DOHH2 (cell line): ENCODE results near the gene ITGA2.

ENCODE experiments used
- H3F3A ChIP-seq: fragments of 200-600 bp; sonication (generic), shearing (Covaris generic); 2 replicates; pipeline ENCODE4 v1.6.0; 2016; ENCODE audit warnings: antibody characterized with exemption, mild to moderate bottlenecking; ENCODE audit not compliant: control insufficient read depth, insufficient read depth
- H3K27ac ChIP-seq: fragments of 200-600 bp; sonication (generic); 2 replicates; pipeline ENCODE4 v1.5.1; 2014; ENCODE audit warnings: low read depth, mild to moderate bottlenecking, low read length, moderate library complexity
- H3K27me3 ChIP-seq: fragments of 200-600 bp; sonication (generic); 2 replicates; pipeline ENCODE4 v1.6.1; 2014; ENCODE audit warnings: mild to moderate bottlenecking, low read length, mixed read lengths; ENCODE audit not compliant: control insufficient read depth
- H3K36me3 ChIP-seq: fragments of 200-600 bp; sonication (generic); 2 replicates; pipeline ENCODE4 v1.6.1; 2014; ENCODE audit warnings: mild to moderate bottlenecking, low read length, moderate library complexity, mixed read lengths; ENCODE audit not compliant: control insufficient read depth
- H3K4me1 ChIP-seq: fragments of 200-600 bp; sonication (generic); 2 replicates; pipeline ENCODE4 v1.6.1; 2014; ENCODE audit warnings: mild to moderate bottlenecking, low read length, mixed read lengths; ENCODE audit not compliant: control insufficient read depth
- H3K4me2 ChIP-seq: fragments of 200-600 bp; sonication (generic); 2 replicates; pipeline ENCODE4 v1.6.0; 2014; ENCODE audit warnings: mild to moderate bottlenecking, low read length, moderate library complexity
- H3K4me3 ChIP-seq: fragments of 200-600 bp; sonication (generic); 2 replicates; pipeline ENCODE4 v1.5.1; 2014; ENCODE audit warnings: mild to moderate bottlenecking, low read length, mixed read lengths
- H3K79me2 ChIP-seq: fragments of 200-600 bp; sonication (generic); 2 replicates; pipeline ENCODE4 v1.6.1; 2014; ENCODE audit warnings: mild to moderate bottlenecking, low read length, mixed read lengths; ENCODE audit not compliant: control insufficient read depth
- H3K9me2 ChIP-seq: fragments of 200-600 bp; sonication (generic); replicated peaks from 2 replicates; pipeline ENCODE4 v1.6.1; 2014; ENCODE audit warnings: mild to moderate bottlenecking, low read length, mixed read lengths; ENCODE audit not compliant: control insufficient read depth
- H3K9me3 ChIP-seq: fragments of 200-600 bp; sonication (generic); 2 replicates; pipeline ENCODE4 v1.6.1; 2014; ENCODE audit warnings: antibody characterized with exemption, low read length, mixed read lengths; ENCODE audit not compliant: control insufficient read depth, insufficient read depth
- H4K20me1 ChIP-seq: fragments of 200-600 bp; sonication (generic); 2 replicates; pipeline ENCODE4 v1.6.0; 2014; ENCODE audit warnings: low read depth, mild to moderate bottlenecking, antibody characterized with exemption, low read length, moderate library complexity; ENCODE audit not compliant: control insufficient read depth, insufficient read depth
- EZH2phosphoT487 ChIP-seq: fragments of 200-600 bp; sonication (generic); IDR thresholded peaks from 2 replicates; pipeline ENCODE4 v1.6.1; 2017; ENCODE audit warnings: borderline replicate concordance, mild to moderate bottlenecking, antibody characterized with exemption, low read length, moderate library complexity, mixed read lengths
- TF ChIP-seq, protein P1 (sequence below): fragments of 200-600 bp; sonication (generic); IDR thresholded peaks from one replicate; pipeline ENCODE4 v1.5.1; 2014; ENCODE audit warnings: antibody characterized with exemption, mild to moderate bottlenecking, low read depth, low read length; ENCODE audit not compliant: poor library complexity, severe bottlenecking

The ITGA2 gene

GRCh38 chr5:53059281-53059680 lies 70.1 kb downstream of the ITGA2 start:
- no peaks in the 10 kb centered on the region for H3K79me2 ChIP-seq
- no peaks in the 10 kb centered on the region for H3K9me2 ChIP-seq
- H3F3A ChIP-seq = no peaks in the 10 kb centered on the region
- no peaks in the 10 kb centered on the region for H3K27me3 ChIP-seq
- no peaks in the 10 kb centered on the region for H4K20me1 ChIP-seq
- no peak overlapping the region for H3K4me2 ChIP-seq
- H3K4me3 ChIP-seq = no peak overlapping the region
- H3K9me3 ChIP-seq = no peaks in the 10 kb centered on the region
- TF ChIP-seq, protein P1, sequence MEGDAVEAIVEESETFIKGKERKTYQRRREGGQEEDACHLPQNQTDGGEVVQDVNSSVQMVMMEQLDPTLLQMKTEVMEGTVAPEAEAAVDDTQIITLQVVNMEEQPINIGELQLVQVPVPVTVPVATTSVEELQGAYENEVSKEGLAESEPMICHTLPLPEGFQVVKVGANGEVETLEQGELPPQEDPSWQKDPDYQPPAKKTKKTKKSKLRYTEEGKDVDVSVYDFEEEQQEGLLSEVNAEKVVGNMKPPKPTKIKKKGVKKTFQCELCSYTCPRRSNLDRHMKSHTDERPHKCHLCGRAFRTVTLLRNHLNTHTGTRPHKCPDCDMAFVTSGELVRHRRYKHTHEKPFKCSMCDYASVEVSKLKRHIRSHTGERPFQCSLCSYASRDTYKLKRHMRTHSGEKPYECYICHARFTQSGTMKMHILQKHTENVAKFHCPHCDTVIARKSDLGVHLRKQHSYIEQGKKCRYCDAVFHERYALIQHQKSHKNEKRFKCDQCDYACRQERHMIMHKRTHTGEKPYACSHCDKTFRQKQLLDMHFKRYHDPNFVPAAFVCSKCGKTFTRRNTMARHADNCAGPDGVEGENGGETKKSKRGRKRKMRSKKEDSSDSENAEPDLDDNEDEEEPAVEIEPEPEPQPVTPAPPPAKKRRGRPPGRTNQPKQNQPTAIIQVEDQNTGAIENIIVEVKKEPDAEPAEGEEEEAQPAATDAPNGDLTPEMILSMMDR = no peak
- no peak for TF ChIP-seq EZH2phosphoT487
- H3K36me3 ChIP-seq = no peaks in the 10 kb centered on the region
- no peaks in the 10 kb centered on the region for H3K4me1 ChIP-seq
- no peak overlapping the region for H3K27ac ChIP-seq

DNA sequence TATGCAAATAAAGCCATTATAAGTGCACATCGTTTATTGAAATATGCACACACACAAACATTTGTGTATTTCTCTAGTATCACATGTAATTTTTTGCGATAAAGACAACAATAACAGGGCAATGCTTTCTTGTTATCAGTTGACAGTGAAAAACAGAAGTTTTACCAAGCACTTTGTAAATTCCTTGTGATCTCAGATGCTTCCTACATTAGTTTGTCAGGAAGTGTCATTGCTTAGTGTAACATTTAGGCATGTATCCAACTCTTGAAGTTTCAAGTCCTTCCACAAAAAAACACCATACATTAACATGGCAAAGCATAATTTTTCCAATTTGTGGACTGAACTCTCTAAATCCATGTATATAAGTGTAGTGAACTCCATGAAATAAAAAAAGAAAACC lies 74.0 kb downstream of the ITGA2 start:
- TF ChIP-seq, protein P1 = no peak
- TF ChIP-seq EZH2phosphoT487 = no peak
- Histone ChIP-seq H3K4me2 (no peak overlapping the region), H3K27me3 (no peaks in the 10 kb centered on the region), H3K27ac (no peak overlapping the region), H3F3A (no peaks in the 10 kb centered on the region), H3K9me3 (no peaks in the 10 kb centered on the region), H3K4me1 (no peaks in the 10 kb centered on the region), H3K36me3 (no peaks in the 10 kb centered on the region), H3K9me2 (no peaks in the 10 kb centered on the region), H3K4me3 (no peak overlapping the region), H3K79me2 (no peaks in the 10 kb centered on the region), H4K20me1 (no peaks in the 10 kb centered on the region)

GRCh38 chr5:53063791-53064190 lies 74.6 kb downstream of the ITGA2 start:
- no peaks in the 10 kb centered on the region for H3K9me2 ChIP-seq
- no peak overlapping the region for H3K27ac ChIP-seq
- H3K27me3 ChIP-seq = no peaks in the 10 kb centered on the region
- no peaks in the 10 kb centered on the region for H3K36me3 ChIP-seq
- H3K79me2 ChIP-seq = no peaks in the 10 kb centered on the region
- H4K20me1 ChIP-seq = no peaks in the 10 kb centered on the region
- no peak overlapping the region for H3K4me2 ChIP-seq
- no peaks in the 10 kb centered on the region for H3K4me1 ChIP-seq
- TF ChIP-seq, protein P1 = no peak
- no peak for TF ChIP-seq EZH2phosphoT487
- no peaks in the 10 kb centered on the region for H3K9me3 ChIP-seq
- no peak overlapping the region for H3K4me3 ChIP-seq
- H3F3A ChIP-seq = no peaks in the 10 kb centered on the region

DNA sequence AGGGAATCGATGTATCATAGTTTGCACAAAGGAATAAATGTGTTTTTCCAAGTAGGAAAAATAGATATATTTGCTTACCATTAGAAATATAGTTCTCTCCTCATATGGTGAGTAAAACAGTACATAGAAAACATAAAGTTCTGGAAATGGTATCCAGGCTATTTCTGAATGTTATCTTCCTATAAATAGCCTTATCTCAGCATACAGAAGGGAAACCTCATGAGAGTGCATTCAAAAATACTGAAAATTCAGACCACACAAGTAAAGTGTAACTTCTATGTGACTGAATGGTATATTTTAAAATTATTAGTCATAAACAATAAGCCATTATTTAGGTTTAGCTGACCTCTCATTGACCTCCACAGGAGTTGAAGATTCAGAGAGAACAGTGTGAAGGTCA lies 76.9 kb downstream of the ITGA2 start:
- no peaks in the 10 kb centered on the region for H3F3A ChIP-seq
- H3K36me3 ChIP-seq = no peaks in the 10 kb centered on the region
- no peaks in the 10 kb centered on the region for H3K4me1 ChIP-seq
- H3K27me3 ChIP-seq = no peaks in the 10 kb centered on the region
- no peak overlapping the region for H3K4me3 ChIP-seq
- H3K9me3 ChIP-seq = no peaks in the 10 kb centered on the region
- H3K4me2 ChIP-seq = no peak overlapping the region
- no peak overlapping the region for H3K27ac ChIP-seq
- no peaks in the 10 kb centered on the region for H3K79me2 ChIP-seq
- TF ChIP-seq EZH2phosphoT487 = no peak
- TF ChIP-seq, protein P1 = no peak
- H4K20me1 ChIP-seq = no peaks in the 10 kb centered on the region
- H3K9me2 ChIP-seq = no peaks in the 10 kb centered on the region
